GM18868 (cell line): ENCODE measurements around the gene CFAP46.
"Not testable (repeated sequence)": the region's sequence is repeated elsewhere in the genome, so short reads cannot be mapped to it uniquely, and the experiment has no call there.

Experiments
- ATAC-seq: cut with Tn5 transposase; IDR thresholded peaks from one replicate; pipeline ENCODE4 v1.9.1; 2021; ENCODE audit warnings: mild to moderate bottlenecking, moderate library complexity; ENCODE audit not compliant: unreplicated experiment

CFAP46 gene

GRCh38 chr10:132783165-132783939 lies 159.0 kb downstream of the CFAP46 start:
- ATAC-seq, result no peak

- ATAC-seq, result no peak
Observed at GRCh38 chr10:132781556-132781955, 160.8 kb downstream of the CFAP46 start.

GRCh38 chr10:132780356-132780755 lies 162.0 kb downstream of the CFAP46 start:
- ATAC-seq, result no peak

- no peak for ATAC-seq
Observed at GRCh38 chr10:132779549-132780294, 162.6 kb downstream of the CFAP46 start.

- no peak for ATAC-seq
Observed at GRCh38 chr10:132777441-132777840, 164.9 kb downstream of the CFAP46 start.

- no peak for ATAC-seq
Observed at GRCh38 chr10:132776821-132777220, 165.5 kb downstream of the CFAP46 start.

- ATAC-seq, result no peak
Observed at GRCh38 chr10:132776186-132776585, 166.2 kb downstream of the CFAP46 start.

- no peak for ATAC-seq
Observed at GRCh38 chr10:132774902-132775863, 167.2 kb downstream of the CFAP46 start.

GRCh38 chr10:132774181-132774901 lies 168.0 kb downstream of the CFAP46 start:
- ATAC-seq, result no peak

- ATAC-seq, result not testable (repeated sequence)
Observed at GRCh38 chr10:132772816-132773215, 169.6 kb downstream of the CFAP46 start.

- ATAC-seq, result no peak
Observed at GRCh38 chr10:132770061-132771021, 172.0 kb downstream of the CFAP46 start.

- no peak for ATAC-seq
Observed at GRCh38 chr10:132768346-132769248, 173.8 kb downstream of the CFAP46 start.

- ATAC-seq, result no peak
Observed at GRCh38 chr10:132766291-132766690, 176.1 kb downstream of the CFAP46 start.

- ATAC-seq, result no peak
Observed at GRCh38 chr10:132765435-132765834, 176.9 kb downstream of the CFAP46 start.

GRCh38 chr10:132764108-132764507 lies 178.3 kb downstream of the CFAP46 start:
- ATAC-seq, result no peak

- no peak for ATAC-seq
Observed at GRCh38 chr10:132763545-132763944, 178.8 kb downstream of the CFAP46 start.

GRCh38 chr10:132762267-132762666 lies 180.1 kb downstream of the CFAP46 start:
- no peak for ATAC-seq

GRCh38 chr10:132761395-132762060 lies 180.8 kb downstream of the CFAP46 start:
- ATAC-seq, result no peak
